HEK293 (cell line): ENCODE measurements around the gene CREB3L1.
A peak's percentile ranks its signal among the peaks of the same experiment; 100 is the strongest.

Experiments used
- CTCF ChIA-PET: fragments of 350-600 bp; formaldehyde crosslinking; extraction: SDS; loops from one replicate; lab custom pipeline; 2021; ENCODE audit warnings: antibody characterized with exemption; lab: Yijun Ruan, JAX
- POLR2A ChIA-PET: fragments of 300-600 bp; formaldehyde crosslinking; extraction: SDS; loops from one replicate; lab custom pipeline; 2020; ENCODE audit warnings: antibody characterized with exemption, inconsistent platforms; lab: Yijun Ruan, JAX
- H3K27ac ChIP-seq: fragments of 200-500 bp; sonication (Bioruptor generic); 2 replicates; pipeline ENCODE4 v1.5.1; 2014; ENCODE audit warnings: low read depth, low read length, control low read depth, inconsistent platforms; ENCODE audit errors: extremely low read depth
- H3K36me3 ChIP-seq, 2 experiments: fragments of 200-500 bp in 1 of 2; sonication (Bioruptor generic) in 1 of 2; 1 replicate in 1 of 2; 2 replicates in 1 of 2; pipeline ENCODE4 v1.5.1; 2014 to 2017; ENCODE audit warnings: inconsistent platforms in 2 of 2, low read length in 2 of 2; ENCODE audit not compliant: control insufficient read depth in 2 of 2, insufficient read depth in 1 of 2
- H3K4me1 ChIP-seq: fragments of 200-500 bp; sonication (Bioruptor generic); 2 replicates; pipeline ENCODE4 v1.5.1; 2014; ENCODE audit warnings: mild to moderate bottlenecking, low read length, inconsistent platforms; ENCODE audit not compliant: control insufficient read depth, insufficient read depth
- H3K4me3 ChIP-seq: 2 replicates; pipeline ENCODE4 v1.5.1; 2011; ENCODE audit warnings: low read depth, mild to moderate bottlenecking, control low read depth, low read length, moderate library complexity
- H3K9me3 ChIP-seq: fragments of 200-500 bp; sonication (Bioruptor generic); 2 replicates; pipeline ENCODE4 v1.5.1; 2014; ENCODE audit warnings: low read depth, low read length, inconsistent platforms; ENCODE audit not compliant: control insufficient read depth, insufficient read depth
- BCL11B ChIP-seq: fragments of 450-650 bp; formaldehyde crosslinking; IDR thresholded peaks from 2 replicates; pipeline ENCODE4 v1.5.1; 2016; ENCODE audit warnings: low read depth, missing biosample characterization, missing genetic modification characterization
- FEZF1 ChIP-seq: fragments of 450-650 bp; formaldehyde crosslinking; IDR thresholded peaks from 2 replicates; pipeline ENCODE4 v1.5.1; 2016; ENCODE audit warnings: missing biosample characterization, missing genetic modification characterization
- HOXC10 ChIP-seq: sonication (generic); formaldehyde crosslinking; IDR thresholded peaks from 2 replicates; pipeline ENCODE4 v1.8.1; 2023; ENCODE audit warnings: mild to moderate bottlenecking, missing genetic modification reagents
- SCRT1 ChIP-seq: fragments of 450-650 bp; formaldehyde crosslinking; IDR thresholded peaks from 2 replicates; pipeline ENCODE4 v1.5.1; 2016; ENCODE audit warnings: missing biosample characterization, missing genetic modification characterization, borderline replicate concordance
- SETDB1 ChIP-seq: IDR thresholded peaks from one replicate; pipeline ENCODE4 v1.6.1; 2017; ENCODE audit warnings: mild to moderate bottlenecking, low read length, moderate library complexity, mixed read lengths; ENCODE audit not compliant: insufficient read length
- SP7 ChIP-seq: fragments of 450-650 bp; formaldehyde crosslinking; IDR thresholded peaks from 2 replicates; pipeline ENCODE4 v1.5.1; 2016; ENCODE audit warnings: missing biosample characterization, missing genetic modification characterization
- ZFP3 ChIP-seq: fragments of 450-650 bp; formaldehyde crosslinking; IDR thresholded peaks from 2 replicates; pipeline ENCODE4 v1.5.1; 2016; ENCODE audit warnings: low read depth, missing biosample characterization, missing genetic modification characterization
- ZNF10 ChIP-seq: fragments of 450-650 bp; formaldehyde crosslinking; IDR thresholded peaks from 2 replicates; pipeline ENCODE4 v1.5.1; 2017; ENCODE audit warnings: missing biosample characterization, missing genetic modification characterization
- ZNF24 ChIP-seq: fragments of 450-650 bp; formaldehyde crosslinking; IDR thresholded peaks from 2 replicates; pipeline ENCODE4 v1.5.1; 2016; ENCODE audit warnings: missing biosample characterization, missing genetic modification characterization
- ZNF350 ChIP-seq: fragments of 450-650 bp; formaldehyde crosslinking; IDR thresholded peaks from 2 replicates; pipeline ENCODE4 v1.5.0; 2017; ENCODE audit warnings: missing biosample characterization, mild to moderate bottlenecking, missing genetic modification characterization
- ZNF423 ChIP-seq: fragments of 450-650 bp; formaldehyde crosslinking; IDR thresholded peaks from 2 replicates; pipeline ENCODE4 v1.5.1; 2016; ENCODE audit warnings: missing biosample characterization, missing genetic modification characterization
- ZNF426 ChIP-seq: fragments of 450-650 bp; formaldehyde crosslinking; IDR thresholded peaks from 2 replicates; pipeline ENCODE4 v1.5.1; 2017; ENCODE audit warnings: missing biosample characterization, missing genetic modification characterization, mild to moderate bottlenecking, inconsistent platforms, moderate library complexity
- ZNF544 ChIP-seq: fragments of 450-650 bp; formaldehyde crosslinking; IDR thresholded peaks from 2 replicates; pipeline ENCODE4 v1.5.0; 2017; ENCODE audit warnings: missing biosample characterization, missing genetic modification characterization
- ZNF621 ChIP-seq: fragments of 450-650 bp; formaldehyde crosslinking; IDR thresholded peaks from 2 replicates; pipeline ENCODE4 v1.5.1; 2017; ENCODE audit warnings: missing biosample characterization, missing genetic modification characterization
- ZNF654 ChIP-seq: fragments of 450-650 bp; formaldehyde crosslinking; IDR thresholded peaks from 2 replicates; pipeline ENCODE4 v1.5.1; 2016; ENCODE audit warnings: low read depth, missing biosample characterization, missing genetic modification characterization
- ZXDB ChIP-seq: fragments of 450-650 bp; formaldehyde crosslinking; IDR thresholded peaks from 2 replicates; pipeline ENCODE4 v1.5.1; 2016; ENCODE audit warnings: missing biosample characterization, missing genetic modification characterization
- TF ChIP-seq, protein P1 (sequence below): fragments of 450-650 bp; formaldehyde crosslinking; IDR thresholded peaks from 2 replicates; pipeline ENCODE4 v1.5.1; 2016; ENCODE audit warnings: missing biosample characterization, missing genetic modification characterization
- TF ChIP-seq, protein P2 (sequence below): fragments of 450-650 bp; formaldehyde crosslinking; IDR thresholded peaks from 2 replicates; pipeline ENCODE4 v1.5.1; 2017; ENCODE audit warnings: missing biosample characterization, missing genetic modification characterization
- TF ChIP-seq, protein P3 (sequence below): fragments of 450-650 bp; formaldehyde crosslinking; IDR thresholded peaks from 2 replicates; pipeline ENCODE4 v1.5.1; 2017; ENCODE audit warnings: missing biosample characterization, missing genetic modification characterization
- TF ChIP-seq, protein P4 (sequence below): fragments of 450-650 bp; formaldehyde crosslinking; IDR thresholded peaks from 2 replicates; pipeline ENCODE4 v1.5.1; 2016; ENCODE audit warnings: missing biosample characterization, missing genetic modification characterization
- TF ChIP-seq, protein P5 (sequence below): fragments of 450-650 bp; formaldehyde crosslinking; IDR thresholded peaks from 2 replicates; pipeline ENCODE4 v1.5.1; 2016; ENCODE audit warnings: missing biosample characterization, missing genetic modification characterization
- TF ChIP-seq, protein P6 (sequence below): fragments of 450-650 bp; formaldehyde crosslinking; IDR thresholded peaks from 2 replicates; pipeline ENCODE4 v1.5.1; 2016; ENCODE audit warnings: missing biosample characterization, missing genetic modification characterization
- TF ChIP-seq, protein P7 (sequence below): fragments of 450-650 bp; formaldehyde crosslinking; IDR thresholded peaks from 2 replicates; pipeline ENCODE4 v1.5.1; 2017; ENCODE audit warnings: missing biosample characterization, missing genetic modification characterization

The CREB3L1 gene

DNA sequence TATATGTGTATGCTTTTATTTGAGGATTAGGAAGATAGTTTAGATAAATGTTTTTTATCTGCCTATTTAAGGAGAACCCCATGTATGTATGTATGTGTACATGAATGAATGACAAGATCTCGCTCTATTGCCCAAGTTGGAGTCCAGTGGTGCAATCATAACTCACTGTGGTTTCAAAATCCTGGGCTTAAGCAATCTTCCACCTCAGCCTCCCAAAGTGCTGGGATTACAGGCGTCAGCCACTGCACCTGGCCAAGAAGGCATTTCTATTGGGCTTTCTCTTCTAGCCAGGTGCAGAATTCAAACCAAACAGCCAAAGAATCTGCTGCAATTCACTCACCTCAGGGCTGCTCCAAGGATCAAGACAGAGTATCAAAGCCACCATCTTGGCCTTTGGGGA lies 44.3 kb downstream of the CREB3L1 start:
- H3K4me1 ChIP-seq, result no peaks in the 10 kb centered on the region
- POLR2A ChIA-PET, result interaction anchor here (0.7 to 0.9 kb wide), 2 partner anchors 78 to 106 kb away, joined by 3 to 6 read pairs; no protein-coding TSS in a partner anchor
- CTCF ChIA-PET, result interaction anchor here (0.6 to 3.8 kb wide), 2 partner anchors 14 to 180 kb away, joined by 5 to 22 read pairs; no protein-coding TSS in a partner anchor
- no peak overlapping the region for H3K4me3 ChIP-seq
- no peak overlapping the region for H3K27ac ChIP-seq
- TF ChIP-seq SETDB1 (no peak), HOXC10 (CRISPR knock-in tag) (no peak), SP7 (tag by site-specific recombination) (no peak), ZNF544 (no peak)
- TF ChIP-seq, protein P1, sequence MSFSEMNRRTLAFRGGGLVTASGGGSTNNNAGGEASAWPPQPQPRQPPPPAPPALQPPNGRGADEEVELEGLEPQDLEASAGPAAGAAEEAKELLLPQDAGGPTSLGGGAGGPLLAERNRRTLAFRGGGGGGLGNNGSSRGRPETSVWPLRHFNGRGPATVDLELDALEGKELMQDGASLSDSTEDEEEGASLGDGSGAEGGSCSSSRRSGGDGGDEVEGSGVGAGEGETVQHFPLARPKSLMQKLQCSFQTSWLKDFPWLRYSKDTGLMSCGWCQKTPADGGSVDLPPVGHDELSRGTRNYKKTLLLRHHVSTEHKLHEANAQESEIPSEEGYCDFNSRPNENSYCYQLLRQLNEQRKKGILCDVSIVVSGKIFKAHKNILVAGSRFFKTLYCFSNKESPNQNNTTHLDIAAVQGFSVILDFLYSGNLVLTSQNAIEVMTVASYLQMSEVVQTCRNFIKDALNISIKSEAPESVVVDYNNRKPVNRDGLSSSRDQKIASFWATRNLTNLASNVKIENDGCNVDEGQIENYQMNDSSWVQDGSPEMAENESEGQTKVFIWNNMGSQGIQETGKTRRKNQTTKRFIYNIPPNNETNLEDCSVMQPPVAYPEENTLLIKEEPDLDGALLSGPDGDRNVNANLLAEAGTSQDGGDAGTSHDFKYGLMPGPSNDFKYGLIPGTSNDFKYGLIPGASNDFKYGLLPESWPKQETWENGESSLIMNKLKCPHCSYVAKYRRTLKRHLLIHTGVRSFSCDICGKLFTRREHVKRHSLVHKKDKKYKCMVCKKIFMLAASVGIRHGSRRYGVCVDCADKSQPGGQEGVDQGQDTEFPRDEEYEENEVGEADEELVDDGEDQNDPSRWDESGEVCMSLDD, result no peak
- H3K9me3 ChIP-seq, result no peaks in the 10 kb centered on the region
- H3K36me3 ChIP-seq, result no peaks in the 10 kb centered on the region

DNA sequence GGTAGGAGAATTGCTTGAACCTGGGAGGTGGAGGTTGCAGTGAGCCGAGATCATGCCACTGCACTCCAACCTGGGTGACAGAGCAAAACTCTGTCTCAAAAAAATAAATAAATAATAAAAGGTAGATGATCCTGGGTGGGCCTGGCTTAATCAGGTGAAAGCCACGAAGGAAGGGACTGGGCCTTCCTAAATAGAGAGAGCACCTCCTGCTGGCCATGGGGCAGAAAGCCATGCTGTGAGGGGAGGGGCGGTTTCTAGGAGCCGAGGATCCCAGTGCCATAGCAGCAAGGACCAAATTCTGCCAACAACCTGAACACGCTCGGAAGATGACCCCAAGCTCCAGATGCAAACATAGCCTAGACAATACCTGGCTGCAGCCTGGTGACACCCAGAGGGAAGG lies 45.3 kb downstream of the CREB3L1 start:
- H3K4me1 ChIP-seq, result no peaks in the 10 kb centered on the region
- POLR2A ChIA-PET, result interaction anchor here (1.3 kb wide), 1 partner anchor 79 kb away, joined by 5 read pairs; no protein-coding TSS in a partner anchor
- no peaks in the 10 kb centered on the region for H3K9me3 ChIP-seq
- H3K27ac ChIP-seq, result no peak overlapping the region
- H3K36me3 ChIP-seq, result no peaks in the 10 kb centered on the region
- no peak overlapping the region for H3K4me3 ChIP-seq
- CTCF ChIA-PET, result interaction anchor here (1.3 to 3.8 kb wide), 4 partner anchors 8 to 73 kb away, joined by 3 to 22 read pairs (median 6); no protein-coding TSS in a partner anchor
- no peak for TF ChIP-seq ZXDB (tag by site-specific recombination)
- TF ChIP-seq, protein P2, sequence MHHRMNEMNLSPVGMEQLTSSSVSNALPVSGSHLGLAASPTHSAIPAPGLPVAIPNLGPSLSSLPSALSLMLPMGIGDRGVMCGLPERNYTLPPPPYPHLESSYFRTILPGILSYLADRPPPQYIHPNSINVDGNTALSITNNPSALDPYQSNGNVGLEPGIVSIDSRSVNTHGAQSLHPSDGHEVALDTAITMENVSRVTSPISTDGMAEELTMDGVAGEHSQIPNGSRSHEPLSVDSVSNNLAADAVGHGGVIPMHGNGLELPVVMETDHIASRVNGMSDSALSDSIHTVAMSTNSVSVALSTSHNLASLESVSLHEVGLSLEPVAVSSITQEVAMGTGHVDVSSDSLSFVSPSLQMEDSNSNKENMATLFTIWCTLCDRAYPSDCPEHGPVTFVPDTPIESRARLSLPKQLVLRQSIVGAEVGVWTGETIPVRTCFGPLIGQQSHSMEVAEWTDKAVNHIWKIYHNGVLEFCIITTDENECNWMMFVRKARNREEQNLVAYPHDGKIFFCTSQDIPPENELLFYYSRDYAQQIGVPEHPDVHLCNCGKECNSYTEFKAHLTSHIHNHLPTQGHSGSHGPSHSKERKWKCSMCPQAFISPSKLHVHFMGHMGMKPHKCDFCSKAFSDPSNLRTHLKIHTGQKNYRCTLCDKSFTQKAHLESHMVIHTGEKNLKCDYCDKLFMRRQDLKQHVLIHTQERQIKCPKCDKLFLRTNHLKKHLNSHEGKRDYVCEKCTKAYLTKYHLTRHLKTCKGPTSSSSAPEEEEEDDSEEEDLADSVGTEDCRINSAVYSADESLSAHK (tag by site-specific recombination), result peak; percentile 76
- TF ChIP-seq, protein P3, sequence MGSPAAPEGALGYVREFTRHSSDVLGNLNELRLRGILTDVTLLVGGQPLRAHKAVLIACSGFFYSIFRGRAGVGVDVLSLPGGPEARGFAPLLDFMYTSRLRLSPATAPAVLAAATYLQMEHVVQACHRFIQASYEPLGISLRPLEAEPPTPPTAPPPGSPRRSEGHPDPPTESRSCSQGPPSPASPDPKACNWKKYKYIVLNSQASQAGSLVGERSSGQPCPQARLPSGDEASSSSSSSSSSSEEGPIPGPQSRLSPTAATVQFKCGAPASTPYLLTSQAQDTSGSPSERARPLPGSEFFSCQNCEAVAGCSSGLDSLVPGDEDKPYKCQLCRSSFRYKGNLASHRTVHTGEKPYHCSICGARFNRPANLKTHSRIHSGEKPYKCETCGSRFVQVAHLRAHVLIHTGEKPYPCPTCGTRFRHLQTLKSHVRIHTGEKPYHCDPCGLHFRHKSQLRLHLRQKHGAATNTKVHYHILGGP (tag by site-specific recombination), result no peak
- TF ChIP-seq ZNF423 (tag by site-specific recombination), result no peak
- TF ChIP-seq SCRT1 (tag by site-specific recombination), result no peak
- TF ChIP-seq, protein P4, sequence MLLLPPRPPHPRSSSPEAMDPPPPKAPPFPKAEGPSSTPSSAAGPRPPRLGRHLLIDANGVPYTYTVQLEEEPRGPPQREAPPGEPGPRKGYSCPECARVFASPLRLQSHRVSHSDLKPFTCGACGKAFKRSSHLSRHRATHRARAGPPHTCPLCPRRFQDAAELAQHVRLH, result 0 out of 2 replicates have a peak, but pooled peaks have one; percentile 35
- no peak for TF ChIP-seq ZNF621 (tag by site-specific recombination)
- TF ChIP-seq, protein P5, sequence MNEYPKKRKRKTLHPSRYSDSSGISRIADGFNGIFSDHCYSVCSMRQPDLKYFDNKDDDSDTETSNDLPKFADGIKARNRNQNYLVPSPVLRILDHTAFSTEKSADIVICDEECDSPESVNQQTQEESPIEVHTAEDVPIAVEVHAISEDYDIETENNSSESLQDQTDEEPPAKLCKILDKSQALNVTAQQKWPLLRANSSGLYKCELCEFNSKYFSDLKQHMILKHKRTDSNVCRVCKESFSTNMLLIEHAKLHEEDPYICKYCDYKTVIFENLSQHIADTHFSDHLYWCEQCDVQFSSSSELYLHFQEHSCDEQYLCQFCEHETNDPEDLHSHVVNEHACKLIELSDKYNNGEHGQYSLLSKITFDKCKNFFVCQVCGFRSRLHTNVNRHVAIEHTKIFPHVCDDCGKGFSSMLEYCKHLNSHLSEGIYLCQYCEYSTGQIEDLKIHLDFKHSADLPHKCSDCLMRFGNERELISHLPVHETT (tag by site-specific recombination), result no peak
- TF ChIP-seq BCL11B (tag by site-specific recombination), result no peak
- no peak for TF ChIP-seq ZNF24 (tag by site-specific recombination)
- TF ChIP-seq ZNF426, result no peak
- TF ChIP-seq, protein P6, sequence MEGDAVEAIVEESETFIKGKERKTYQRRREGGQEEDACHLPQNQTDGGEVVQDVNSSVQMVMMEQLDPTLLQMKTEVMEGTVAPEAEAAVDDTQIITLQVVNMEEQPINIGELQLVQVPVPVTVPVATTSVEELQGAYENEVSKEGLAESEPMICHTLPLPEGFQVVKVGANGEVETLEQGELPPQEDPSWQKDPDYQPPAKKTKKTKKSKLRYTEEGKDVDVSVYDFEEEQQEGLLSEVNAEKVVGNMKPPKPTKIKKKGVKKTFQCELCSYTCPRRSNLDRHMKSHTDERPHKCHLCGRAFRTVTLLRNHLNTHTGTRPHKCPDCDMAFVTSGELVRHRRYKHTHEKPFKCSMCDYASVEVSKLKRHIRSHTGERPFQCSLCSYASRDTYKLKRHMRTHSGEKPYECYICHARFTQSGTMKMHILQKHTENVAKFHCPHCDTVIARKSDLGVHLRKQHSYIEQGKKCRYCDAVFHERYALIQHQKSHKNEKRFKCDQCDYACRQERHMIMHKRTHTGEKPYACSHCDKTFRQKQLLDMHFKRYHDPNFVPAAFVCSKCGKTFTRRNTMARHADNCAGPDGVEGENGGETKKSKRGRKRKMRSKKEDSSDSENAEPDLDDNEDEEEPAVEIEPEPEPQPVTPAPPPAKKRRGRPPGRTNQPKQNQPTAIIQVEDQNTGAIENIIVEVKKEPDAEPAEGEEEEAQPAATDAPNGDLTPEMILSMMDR, result no peak
- TF ChIP-seq, protein P7, sequence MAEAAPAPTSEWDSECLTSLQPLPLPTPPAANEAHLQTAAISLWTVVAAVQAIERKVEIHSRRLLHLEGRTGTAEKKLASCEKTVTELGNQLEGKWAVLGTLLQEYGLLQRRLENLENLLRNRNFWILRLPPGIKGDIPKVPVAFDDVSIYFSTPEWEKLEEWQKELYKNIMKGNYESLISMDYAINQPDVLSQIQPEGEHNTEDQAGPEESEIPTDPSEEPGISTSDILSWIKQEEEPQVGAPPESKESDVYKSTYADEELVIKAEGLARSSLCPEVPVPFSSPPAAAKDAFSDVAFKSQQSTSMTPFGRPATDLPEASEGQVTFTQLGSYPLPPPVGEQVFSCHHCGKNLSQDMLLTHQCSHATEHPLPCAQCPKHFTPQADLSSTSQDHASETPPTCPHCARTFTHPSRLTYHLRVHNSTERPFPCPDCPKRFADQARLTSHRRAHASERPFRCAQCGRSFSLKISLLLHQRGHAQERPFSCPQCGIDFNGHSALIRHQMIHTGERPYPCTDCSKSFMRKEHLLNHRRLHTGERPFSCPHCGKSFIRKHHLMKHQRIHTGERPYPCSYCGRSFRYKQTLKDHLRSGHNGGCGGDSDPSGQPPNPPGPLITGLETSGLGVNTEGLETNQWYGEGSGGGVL (tag by site-specific recombination), result no peak
- TF ChIP-seq ZFP3 (tag by site-specific recombination), result no peak
- TF ChIP-seq ZNF654 (tag by site-specific recombination), result peak; percentile 17; the same call in 1 of the 2 replicates
- no peak for TF ChIP-seq ZNF350 (tag by site-specific recombination)
- TF ChIP-seq FEZF1 (tag by site-specific recombination), result no peak
- peak; percentile 99 for TF ChIP-seq ZNF10 (tag by site-specific recombination)
